OCI-LY1 (cell line): ENCODE measurements around the gene MEIG1.

Experiments used
- CTCF ChIP-seq: fragments of 200-600 bp; sonication (generic), shearing (Covaris generic); IDR thresholded peaks from 2 replicates; pipeline ENCODE4 v1.5.1; 2017; ENCODE audit warnings: mild to moderate bottlenecking, antibody characterized with exemption, low read length, moderate library complexity, mixed read lengths
- EZH2 ChIP-seq: fragments of 200-600 bp; sonication (generic), shearing (Covaris generic); IDR thresholded peaks from 2 replicates; pipeline ENCODE4 v1.8.0; 2017; ENCODE audit warnings: borderline replicate concordance, mixed run types, mild to moderate bottlenecking, antibody characterized with exemption, low read length, moderate library complexity, mixed read lengths

GRCh38 chr10:14982744-14983143 is 23.6 kb downstream of the MEIG1 start:
- TF ChIP-seq CTCF (no peak), EZH2 (no peak)
